Colonic mucosa (tissue), 4 donors: ENCODE data around the gene SLX9. TPM values are rescaled to one million over a fixed set of nuclear protein-coding genes. Genes with fewer than 3 reads are reported as not detected.

Experiments
- DNase-seq: peaks from one replicate; pipeline ENCODE4 v3.0.0-alpha.2; 2020
- H3K27ac ChIP-seq: fragments of 200-600 bp; one replicate; pipeline ENCODE4 v1.8.0; 2021
- H3K27me3 ChIP-seq: fragments of 200-600 bp; one replicate; pipeline ENCODE4 v1.8.0; 2021
- H3K36me3 ChIP-seq: fragments of 200-600 bp; one replicate; pipeline ENCODE4 v1.8.0; 2021
- H3K4me1 ChIP-seq: fragments of 200-600 bp; one replicate; pipeline ENCODE4 v1.8.0; 2021; ENCODE audit warnings: mild to moderate bottlenecking
- H3K4me3 ChIP-seq: fragments of 200-600 bp; one replicate; pipeline ENCODE4 v1.8.0; 2021
- H3K9ac ChIP-seq, 2 donors: one replicate each; pipeline ENCODE4 v1.7.0; 2013; ENCODE audit warnings: control low read depth in 2 of 2, low read depth in 2 of 2, low read length in 2 of 2
- H3K9me3 ChIP-seq: fragments of 200-600 bp; one replicate; pipeline ENCODE4 v1.8.0; 2021
- intact Hi-C: fragments of 100-400 bp; cut with DNase I; formaldehyde crosslinking; loops from one replicate; pipeline ENCODE4 v1.14.1; 2022
- total RNA-seq, 2 donors: library from RNA; stranded (reverse); fragmentation: NEBNext Ultra II Directional in 1 of 2; extraction: Animal tissue kit (Norgen Biotek cat#: 25700) in 1 of 2; gene quantifications; one replicate each; pipeline ENCODE4 v1.2.1, GENCODE V29; 2021
- TF ChIP-seq, protein P1 (sequence below): fragments of 200-600 bp; IDR thresholded peaks from one replicate; pipeline ENCODE4 v1.8.0; 2022; ENCODE audit warnings: antibody characterized with exemption, mild to moderate bottlenecking
- donor health status: healthy.
- donor health status: DM: no; HTN: no; CAD: no.
- donor health status: DM: no; HTN: no; CAD: no.

The SLX9 gene
- total RNA-seq, 2 donors from 2014 or later: 30.6 to 50.1 TPM

DNA sequence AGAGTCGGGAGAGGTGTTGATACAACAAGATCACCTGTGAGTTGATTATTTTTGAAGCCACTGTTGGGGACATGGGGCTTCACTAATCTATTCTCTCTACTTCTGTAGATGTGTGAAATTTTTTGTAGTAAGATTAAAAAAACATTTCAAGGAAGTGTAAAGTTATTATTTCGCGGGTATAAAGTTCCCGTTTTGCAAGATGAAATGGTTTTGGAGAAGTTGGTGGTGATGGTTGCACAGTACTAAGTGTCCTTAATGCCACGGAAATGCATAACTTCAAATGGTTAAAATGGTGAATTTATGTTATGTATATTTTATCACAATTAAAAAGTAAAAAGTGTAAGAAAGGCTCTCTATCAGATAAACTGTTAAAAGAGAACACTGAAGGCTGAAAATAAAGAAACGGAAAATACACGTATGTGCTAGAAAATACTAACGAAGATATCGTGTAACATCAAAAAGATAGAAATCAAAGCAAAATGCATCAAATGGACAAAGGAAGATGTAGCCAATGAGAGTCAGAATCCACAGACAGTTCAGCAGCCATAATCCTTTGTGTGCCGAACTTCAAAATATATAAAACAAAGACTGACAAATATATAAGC lies 16.2 kb upstream of the SLX9 start:
- TF ChIP-seq, protein P1, sequence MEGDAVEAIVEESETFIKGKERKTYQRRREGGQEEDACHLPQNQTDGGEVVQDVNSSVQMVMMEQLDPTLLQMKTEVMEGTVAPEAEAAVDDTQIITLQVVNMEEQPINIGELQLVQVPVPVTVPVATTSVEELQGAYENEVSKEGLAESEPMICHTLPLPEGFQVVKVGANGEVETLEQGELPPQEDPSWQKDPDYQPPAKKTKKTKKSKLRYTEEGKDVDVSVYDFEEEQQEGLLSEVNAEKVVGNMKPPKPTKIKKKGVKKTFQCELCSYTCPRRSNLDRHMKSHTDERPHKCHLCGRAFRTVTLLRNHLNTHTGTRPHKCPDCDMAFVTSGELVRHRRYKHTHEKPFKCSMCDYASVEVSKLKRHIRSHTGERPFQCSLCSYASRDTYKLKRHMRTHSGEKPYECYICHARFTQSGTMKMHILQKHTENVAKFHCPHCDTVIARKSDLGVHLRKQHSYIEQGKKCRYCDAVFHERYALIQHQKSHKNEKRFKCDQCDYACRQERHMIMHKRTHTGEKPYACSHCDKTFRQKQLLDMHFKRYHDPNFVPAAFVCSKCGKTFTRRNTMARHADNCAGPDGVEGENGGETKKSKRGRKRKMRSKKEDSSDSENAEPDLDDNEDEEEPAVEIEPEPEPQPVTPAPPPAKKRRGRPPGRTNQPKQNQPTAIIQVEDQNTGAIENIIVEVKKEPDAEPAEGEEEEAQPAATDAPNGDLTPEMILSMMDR: no peak

GRCh38 chr21:44924606-44925377 lies 15.0 kb upstream of the SLX9 start:
- TF ChIP-seq, protein P1: no peak
- DNase-seq: no peak
- H3K9me3 ChIP-seq: no peaks in the 10 kb centered on the region
- no peaks in the 10 kb centered on the region for H3K36me3 ChIP-seq
- no peak overlapping the region for H3K9ac ChIP-seq
- H3K4me3 ChIP-seq: no peak overlapping the region
- intact Hi-C loops: no loop called here
- H3K4me1 ChIP-seq: no peaks in the 10 kb centered on the region
- peak overlapping the region; percentile 28 for H3K27ac ChIP-seq
- H3K27me3 ChIP-seq: peaks cover 8% of the 10 kb centered on the region

More for the DNA sequence above, 16.2 kb upstream of the SLX9 start:
- intact Hi-C loops: no loop called here
- Histone ChIP-seq H3K27me3 (peaks cover 8% of the 10 kb centered on the region), H3K9ac (no peak overlapping the region), H3K27ac (no peak overlapping the region), H3K4me3 (no peak overlapping the region), H3K9me3 (no peaks in the 10 kb centered on the region), H3K4me1 (no peaks in the 10 kb centered on the region), H3K36me3 (no peaks in the 10 kb centered on the region)
- DNase-seq: no peak

GRCh38 chr21:44925378-44925755 lies 14.5 kb upstream of the SLX9 start:
- DNase-seq: no peak
- intact Hi-C loops: no loop called here
- Histone ChIP-seq H3K4me1 (no peaks in the 10 kb centered on the region), H3K9me3 (no peaks in the 10 kb centered on the region), H3K36me3 (no peaks in the 10 kb centered on the region), H3K9ac (no peak overlapping the region), H3K27ac (no peak overlapping the region), H3K27me3 (peaks cover 8% of the 10 kb centered on the region), H3K4me3 (no peak overlapping the region)
- TF ChIP-seq, protein P1: no peak

DNA sequence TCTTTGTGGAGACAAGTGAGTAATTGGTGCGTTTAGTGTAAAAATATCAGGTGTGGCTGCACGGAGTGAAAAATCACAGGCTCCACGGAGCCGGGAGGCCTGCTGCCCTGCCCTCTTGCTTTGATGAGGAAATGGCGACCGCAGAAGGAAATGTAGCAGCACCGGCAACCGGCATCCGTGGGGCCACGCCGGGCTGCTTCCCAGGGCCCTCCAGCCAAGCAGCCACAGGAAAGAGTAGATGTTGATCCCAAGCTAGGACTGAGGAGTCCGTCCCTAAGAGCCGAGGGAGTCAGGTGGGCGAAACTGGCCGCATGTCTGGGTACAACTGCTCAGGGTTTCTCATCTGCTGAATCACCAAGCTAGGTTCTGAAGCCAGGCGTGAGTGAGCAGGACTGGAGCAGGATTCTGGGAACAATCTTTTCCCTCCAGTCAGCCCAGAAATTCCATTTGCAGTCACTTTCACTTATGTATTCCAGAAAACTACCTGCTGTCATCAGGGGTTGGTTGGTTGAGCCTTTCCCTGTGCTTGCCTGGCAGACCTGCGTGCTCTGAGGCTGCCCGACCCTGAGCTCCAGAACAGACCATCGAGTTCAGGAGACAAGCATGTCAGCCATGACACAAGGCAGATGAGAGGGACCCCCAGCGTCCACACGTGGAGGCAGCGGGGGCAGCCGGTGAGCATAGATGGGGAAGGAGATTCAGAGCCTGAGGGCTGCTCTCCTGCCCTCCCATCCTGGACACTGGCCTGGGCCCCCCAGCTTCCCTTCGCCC lies 13.3 kb upstream of the SLX9 start:
- Histone ChIP-seq H3K4me1 (peaks cover 2% of the 10 kb centered on the region), H3K9ac (no peak overlapping the region), H3K9me3 (no peaks in the 10 kb centered on the region), H3K27ac (peak overlapping the region; percentile 37), H3K36me3 (no peaks in the 10 kb centered on the region), H3K27me3 (peaks cover 13% of the 10 kb centered on the region), H3K4me3 (no peak overlapping the region)
- TF ChIP-seq, protein P1: no peak
- no peak for DNase-seq
- intact Hi-C loops: no loop called here

DNA sequence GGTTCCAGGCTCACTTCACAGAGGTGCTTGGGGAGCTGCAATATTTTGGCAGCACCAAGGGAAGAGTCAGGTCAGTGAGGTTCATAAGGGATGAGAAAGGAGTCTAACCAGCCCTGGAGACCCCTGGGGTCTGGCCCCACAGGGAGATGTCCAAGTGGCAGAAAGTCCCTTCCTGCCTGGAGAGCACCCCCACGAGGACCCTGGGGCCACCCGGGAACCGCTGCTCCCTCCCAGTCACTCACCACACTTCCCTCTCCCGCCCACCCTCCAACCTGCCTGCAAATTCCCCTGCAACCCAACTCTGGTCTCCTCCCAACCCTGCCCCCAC lies 12.6 kb upstream of the SLX9 start:
- H3K9ac ChIP-seq: no peak overlapping the region
- H3K27me3 ChIP-seq: peaks cover 21% of the 10 kb centered on the region
- no peaks in the 10 kb centered on the region for H3K9me3 ChIP-seq
- no peaks in the 10 kb centered on the region for H3K36me3 ChIP-seq
- H3K27ac ChIP-seq: peak overlapping the region; percentile 37
- H3K4me1 ChIP-seq: peaks cover 7% of the 10 kb centered on the region
- intact Hi-C loops: no loop called here
- no peak for DNase-seq
- TF ChIP-seq, protein P1: no peak
- no peak overlapping the region for H3K4me3 ChIP-seq
